Muscle of back (tissue), 11 donors: ENCODE results near the gene ACBD3. TPM values are rescaled to one million over a fixed set of nuclear protein-coding genes. Genes with fewer than 3 reads are reported as not detected.
A peak's percentile ranks its signal among the peaks of the same experiment; 100 is the strongest.

Experiments
- DNase-seq, 3 donors: peaks; one replicate each; pipeline versions ENCODE4 v3.0.0 to v3.0.0-alpha.2; 2013
- polyA plus RNA-seq, 10 donors: library from polyadenylated mRNA; unstranded; fragments of 120-200 nt; gene quantifications; one replicate each; pipeline ENCODE4 v1.2.1, GENCODE V29; 2013; ENCODE audit not compliant: insufficient read length in 10 of 10

The ACBD3 gene
- polyA plus RNA-seq, 10 donors, result 45.6 to 63.1 (median 51.4) TPM

DNA sequence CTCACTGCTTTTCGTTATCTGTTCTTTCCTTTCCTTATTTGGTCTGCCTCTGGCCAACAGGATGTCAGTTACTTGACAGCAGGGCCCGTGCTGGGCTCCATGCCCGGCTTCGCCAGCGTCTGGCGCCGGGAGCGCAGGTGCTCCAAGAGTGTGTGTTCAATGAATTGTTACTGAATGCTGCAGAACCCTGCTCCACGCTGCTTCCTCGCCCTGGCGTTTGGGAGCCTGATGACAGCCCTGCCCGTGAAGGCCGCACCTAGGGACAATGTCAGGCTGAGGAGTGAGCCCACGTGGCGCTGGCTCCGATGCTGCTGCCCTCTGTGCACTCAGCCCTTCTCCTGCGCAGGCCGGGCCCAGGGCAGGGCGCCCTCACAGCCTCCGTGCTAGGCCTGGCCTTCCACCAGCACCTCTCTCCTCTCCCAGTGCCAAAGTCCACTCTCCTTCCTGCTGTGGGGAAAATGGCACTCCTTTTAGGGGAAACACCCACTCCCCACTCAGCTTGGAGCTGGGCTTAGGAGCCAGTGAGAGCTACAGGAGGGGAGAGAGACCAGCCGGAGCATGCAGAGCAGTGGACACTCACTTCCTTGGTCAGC lies 51.4 kb downstream of the ACBD3 start:
- no peak for DNase-seq

DNA sequence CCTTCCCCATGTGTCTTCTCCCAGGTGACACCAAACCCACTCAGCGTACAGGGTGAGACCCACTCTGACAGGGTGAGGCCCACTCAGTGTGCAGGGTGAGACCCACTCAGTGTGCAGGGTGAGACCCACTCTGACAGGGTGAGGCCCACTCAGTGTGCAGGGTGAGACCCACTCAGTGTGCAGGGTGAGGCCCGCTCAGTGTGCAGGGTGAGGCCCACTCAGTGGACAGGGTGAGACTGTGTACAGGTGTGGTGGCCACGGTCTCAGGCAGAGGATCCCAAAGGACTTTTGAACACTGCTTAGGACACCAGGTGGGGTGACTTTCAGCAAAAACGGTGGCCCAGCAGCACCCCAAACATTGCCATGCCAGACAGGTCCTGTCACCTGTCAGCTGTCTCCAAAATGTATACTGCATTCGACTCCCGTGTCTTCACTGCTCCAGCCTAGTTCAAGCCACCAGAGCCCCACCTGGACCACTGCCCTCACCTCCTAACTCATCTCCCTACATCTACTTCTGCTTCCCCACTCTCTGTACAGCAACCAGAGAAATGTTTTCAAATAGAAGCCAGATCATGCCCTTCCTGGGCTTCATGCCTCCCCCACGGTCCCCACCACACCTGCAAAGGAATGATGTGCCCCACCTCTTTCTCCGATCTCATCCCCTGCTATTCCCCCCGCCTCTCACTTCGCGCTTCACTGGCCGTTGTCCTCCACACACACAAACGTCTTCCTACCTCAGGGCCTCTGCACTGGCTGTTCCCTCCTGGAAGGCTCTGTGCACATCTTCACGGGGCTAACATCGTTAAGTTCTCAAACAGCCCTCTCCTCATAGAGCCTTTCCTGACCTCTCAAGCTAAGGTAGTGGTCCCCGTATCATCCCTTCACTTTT lies 52.1 kb downstream of the ACBD3 start:
- no peak for DNase-seq

DNA sequence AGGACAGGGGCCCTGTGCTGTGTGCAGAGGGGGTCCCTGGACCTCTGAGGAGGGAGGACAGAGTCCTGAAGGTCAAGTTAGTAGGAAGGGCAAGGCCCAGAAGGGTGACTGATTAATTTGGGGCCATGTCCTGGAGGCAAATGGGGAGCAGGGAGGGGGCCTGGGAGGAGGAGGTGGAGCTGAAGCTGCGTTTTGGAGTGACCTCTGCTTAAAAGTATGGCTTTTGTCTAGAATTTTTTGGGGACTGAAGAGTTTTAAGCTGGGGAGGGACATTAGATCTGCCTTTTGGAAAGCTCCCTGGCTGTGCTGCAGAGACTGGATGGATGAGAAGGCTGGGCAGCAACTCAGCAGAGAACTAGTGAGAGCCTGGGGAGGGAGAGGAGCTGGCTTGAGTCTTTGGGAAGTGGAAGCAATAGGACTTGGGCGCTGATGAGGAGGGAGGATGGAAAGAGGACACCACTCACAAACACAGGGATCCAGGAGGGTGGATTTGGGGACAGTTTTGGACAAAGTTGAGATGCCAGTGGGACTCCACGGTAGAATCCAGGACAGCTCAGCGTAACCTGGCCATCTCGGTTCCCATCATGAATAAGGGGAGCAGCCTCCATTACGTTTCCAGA lies 52.9 kb downstream of the ACBD3 start:
- no peak for DNase-seq

DNA sequence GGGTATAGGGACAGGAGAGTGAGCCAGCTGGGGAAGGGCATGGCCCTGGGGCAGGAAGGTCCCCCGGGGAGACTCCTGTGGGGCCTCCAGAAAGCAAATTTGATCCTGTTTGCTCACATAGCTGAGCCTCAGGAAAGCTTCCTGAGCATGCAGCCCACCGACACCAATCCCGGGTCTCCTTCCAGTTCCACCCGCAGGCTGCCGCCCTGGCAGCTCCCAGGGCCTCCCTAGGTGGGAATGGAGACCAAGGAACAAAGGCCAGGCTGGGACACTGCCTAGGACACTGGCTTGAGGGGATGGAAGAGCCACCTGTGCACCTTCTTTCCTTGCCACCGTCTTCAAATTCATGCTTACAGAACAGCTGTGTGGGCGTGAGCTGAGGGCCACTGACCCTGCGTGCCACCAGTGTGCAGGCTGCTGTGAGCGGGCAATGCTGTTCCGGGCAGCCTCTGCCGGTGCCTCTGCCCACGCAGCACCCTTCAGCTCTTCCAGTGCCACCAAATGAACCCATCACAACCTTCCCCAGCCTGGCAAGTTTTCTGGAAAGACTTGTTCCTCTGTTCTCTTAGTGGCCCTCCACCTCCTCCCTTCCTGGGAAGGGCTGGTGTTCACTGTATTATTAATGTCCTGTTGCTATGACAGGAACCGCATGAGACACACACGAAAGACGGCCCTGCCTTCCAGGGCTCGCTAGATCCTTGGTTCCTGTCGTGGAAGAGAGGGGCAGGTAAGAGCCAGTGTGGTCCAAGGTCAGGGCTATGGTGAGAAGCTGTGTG lies 53.6 kb downstream of the ACBD3 start:
- DNase-seq, result no peak

DNA sequence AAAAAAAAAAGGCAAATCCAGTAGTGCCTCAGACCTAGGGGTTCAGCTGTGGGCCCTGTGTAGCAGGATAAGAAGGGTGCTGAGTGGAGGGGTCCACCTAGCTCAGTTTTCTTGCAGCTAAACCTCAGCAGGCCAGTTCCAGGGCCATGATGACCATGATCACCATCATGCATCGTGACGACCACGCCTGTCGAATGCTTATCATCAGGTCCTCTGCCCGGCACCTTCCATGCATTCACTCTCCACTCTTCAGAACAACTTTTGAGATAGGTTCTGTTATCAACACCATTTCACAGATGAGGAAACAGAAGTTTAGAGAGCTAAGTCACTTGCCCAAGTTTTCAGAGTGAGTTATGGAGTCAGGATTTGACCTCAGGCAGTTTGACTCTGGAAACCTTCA lies 54.9 kb downstream of the ACBD3 start:
- no peak for DNase-seq

DNA sequence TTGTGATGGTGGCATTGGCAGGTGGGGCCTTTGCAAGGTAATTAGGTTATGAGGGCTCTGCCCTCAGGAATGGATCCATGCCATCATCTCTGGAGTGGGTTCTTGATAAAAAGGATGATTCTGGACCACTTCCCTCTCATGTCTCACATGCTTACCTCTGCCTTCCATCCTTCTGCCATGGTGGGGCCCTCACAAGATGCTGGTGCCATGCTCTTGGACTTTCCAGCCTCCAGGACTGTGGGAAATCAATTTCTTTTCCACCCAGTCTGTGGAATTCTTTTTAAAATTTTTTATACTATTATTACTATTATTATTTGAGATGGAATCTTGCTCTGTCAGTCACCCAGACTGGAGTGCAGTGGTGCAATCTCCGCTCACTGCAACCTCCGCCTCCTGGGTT lies 57.3 kb downstream of the ACBD3 start:
- no peak for DNase-seq

DNA sequence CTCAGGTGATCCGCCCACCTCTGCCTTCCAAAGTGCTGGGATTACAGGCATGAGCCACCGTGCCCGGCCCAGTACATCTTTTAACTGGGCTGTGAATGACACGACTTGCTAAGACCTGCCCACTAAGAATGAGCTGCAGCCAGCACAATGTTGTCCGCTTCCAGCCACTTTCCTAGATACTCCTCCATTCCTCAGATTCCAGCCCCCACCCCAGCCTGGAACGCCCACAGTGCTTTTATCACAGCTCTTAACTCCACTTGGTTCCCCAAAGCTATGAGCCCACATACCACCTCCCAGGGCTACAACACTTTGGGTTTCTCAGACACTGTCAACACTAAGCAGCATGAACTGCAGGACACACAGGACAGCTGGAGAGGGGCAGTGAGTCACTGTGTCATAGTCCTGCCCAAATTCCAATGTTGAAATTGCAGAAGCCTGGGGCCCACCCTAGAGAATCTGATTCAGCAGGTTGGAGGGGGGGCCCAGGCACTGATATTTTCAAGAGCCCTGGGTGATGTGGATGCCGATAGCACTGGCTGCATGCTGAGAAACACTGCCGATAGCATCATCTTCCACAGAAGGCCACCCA lies 58.0 kb downstream of the ACBD3 start:
- DNase-seq, result peak in 1 of 3 donors; percentile 41

DNA sequence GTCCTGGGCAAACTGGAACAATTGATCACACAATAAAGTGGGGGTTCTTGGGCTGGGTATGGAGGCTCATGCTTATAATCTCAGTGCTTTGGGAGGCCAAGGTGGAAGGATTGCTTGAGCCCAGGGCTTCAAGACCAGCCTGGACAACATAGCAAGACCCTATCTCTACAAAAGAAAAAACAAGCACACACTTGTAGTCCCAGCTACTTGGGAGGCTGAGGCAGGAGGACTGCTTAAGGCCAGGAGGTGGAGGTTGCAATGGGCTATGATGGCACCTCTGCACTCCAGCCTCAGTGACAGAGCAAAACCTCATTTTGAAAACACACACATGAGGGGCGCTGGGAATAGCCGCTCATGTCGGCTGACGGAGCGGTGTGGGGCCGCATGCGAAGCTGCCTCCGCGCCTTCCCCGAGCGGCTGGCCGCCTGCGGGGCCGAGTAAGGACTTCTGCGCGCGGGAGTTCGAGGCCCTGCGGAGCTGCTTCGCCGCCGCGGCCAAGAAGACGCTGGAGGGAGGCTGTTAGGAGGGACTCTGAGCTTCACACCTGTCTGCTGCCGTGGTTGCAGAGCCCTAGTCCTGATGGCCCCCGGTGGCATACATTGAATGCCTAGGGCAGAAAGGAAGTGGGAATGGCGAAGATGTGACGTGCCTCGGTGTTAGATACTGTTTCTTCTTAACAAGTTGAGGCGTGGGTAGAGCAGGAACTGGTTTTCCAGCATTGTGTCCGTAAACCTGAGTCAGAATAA lies 59.5 kb downstream of the ACBD3 start:
- no peak for DNase-seq

DNA sequence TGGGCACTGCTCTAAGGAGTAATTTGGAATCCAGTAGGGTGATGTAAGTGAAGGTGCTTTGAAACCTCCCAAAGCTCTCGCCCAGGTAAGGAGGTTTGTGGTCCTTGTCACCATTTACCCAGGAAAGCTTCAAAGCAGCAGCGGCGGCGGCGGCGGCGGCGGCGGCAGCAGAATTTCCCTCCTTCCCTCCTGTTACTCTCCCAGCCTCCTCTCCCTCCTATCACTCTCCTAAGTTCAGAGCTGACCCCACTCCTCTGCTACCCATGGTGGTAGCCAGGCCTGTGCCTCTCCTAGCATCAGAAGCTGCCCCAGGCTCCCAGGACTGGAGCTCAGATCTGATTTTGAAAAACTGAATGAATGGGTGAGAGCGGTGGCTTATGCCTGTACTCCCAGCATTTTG lies 60.7 kb downstream of the ACBD3 start:
- DNase-seq, result no peak

DNA sequence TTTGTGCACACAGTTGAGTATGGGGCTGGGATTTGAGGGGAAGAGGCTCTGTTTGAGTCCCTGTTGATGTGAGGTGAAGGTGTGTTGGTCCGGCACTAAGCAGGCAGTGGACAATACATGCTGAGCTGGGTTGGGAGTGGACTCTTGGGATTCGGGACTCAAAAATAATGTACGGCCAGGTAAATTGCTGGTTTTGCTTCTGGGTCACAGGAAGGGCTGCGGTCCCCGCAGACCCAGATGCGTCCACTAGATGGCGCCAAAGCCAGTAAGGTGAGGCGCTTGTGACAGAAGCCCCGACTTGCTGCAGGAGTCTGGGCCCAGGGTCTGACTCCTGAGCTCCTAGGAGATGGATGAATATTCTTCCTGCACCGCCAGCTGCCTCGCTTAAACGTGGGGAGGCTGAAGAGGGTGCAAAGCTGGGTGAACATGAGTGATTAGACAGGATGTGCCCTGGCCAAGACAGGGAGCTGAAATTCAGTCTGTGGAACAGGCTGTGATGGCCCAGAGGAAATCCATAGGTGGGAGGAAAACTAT lies 61.4 kb downstream of the ACBD3 start:
- peak; percentile 65 to 92 (median 89) for DNase-seq

DNA sequence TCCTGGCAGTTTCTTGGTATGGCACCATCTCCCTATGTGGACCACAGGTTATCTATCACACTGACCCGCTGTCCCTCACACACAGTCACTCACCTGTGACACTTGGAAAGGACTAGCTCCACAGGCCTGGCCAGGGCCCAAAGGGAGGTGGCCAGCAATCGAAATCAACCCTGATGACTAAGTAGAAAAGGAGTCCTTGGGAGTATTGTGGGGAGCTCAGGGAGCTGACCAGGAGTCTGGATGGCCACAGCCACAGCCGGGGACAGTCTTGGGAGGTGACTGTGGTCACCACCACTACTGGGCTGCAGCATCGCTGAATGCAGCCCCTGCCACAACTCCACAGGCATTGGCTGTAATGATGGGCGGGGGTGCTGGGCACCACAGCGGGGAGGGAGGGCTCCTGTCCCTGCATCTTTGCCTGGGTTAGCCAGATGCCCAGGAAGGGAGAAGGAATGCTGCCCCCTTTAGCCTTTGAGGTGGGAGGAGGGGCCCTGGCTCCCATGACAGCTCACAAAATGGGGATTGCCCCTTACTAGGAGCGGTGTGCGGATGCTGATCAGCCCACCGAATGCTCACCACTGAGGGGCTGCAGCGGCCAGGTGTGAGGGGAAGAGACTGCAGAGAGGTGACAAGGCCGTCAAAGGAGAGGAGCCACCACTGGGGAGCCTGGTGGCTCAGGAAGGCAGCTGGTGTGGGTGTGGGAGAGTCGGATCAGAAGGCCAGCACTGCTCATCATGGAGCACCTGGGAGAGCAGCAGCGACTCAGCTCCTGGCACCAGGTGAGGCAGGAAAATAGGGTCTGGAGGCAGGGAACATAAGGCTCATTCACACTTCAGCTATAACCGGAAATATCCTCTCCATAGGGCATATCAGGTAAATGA lies 62.7 kb downstream of the ACBD3 start:
- no peak for DNase-seq

DNA sequence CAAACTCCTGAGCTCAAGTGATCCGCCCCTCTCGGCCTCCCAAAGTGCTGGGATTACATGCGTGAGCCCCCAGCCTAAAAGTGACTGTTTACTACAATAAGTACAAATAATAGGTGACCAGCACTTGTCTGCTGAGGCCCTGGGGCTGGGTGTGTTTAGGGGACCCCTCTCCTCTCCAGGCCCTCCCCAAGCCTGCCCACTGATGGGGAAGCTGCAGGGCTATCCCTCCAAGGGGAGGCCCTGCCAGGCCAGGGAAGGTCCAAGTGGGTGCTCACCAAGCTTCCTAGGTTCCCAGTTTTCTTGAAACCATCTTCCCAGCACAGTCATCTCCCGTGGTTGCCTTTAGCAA lies 63.4 kb downstream of the ACBD3 start:
- no peak for DNase-seq

DNA sequence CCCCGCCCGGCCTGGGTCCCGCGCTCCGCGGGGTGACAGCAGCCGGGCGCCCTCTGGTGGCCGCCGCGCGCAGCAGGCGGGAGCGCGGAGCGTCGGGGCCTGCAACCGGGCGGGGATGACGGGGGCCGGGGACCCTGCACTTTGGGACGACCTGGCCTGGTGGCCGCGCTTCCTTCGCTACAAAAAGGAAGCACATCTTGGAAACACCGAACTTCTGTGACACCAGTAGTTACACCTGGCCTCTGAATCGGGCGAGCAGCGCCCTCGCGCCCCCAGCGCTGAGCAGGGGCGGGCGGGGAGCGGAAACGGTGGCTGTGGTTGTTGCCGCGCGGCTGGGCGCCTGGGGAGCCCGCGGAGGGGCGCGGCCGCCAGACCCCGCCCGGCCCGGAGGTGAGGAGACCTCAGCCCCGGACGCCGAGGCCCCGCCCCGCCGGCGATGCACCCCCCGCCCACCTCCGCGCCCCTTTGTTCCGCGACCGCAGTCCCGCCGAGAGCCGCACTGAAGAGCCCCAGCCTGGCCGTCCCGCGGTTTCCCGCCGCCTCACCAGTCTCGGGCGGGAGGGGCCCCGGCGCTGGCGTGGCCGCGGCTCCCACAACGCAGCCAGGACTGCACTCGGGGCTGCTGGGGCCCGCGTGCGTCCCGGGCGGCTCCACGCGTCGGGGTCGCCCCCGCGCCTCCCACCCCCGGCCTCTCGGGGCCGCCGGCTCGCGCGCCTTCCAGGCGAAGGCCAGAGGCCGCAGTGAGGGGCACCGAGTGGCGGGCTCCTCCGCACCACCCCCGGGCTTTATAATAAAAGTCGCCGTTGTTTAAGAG lies 64.7 kb downstream of the ACBD3 start:
- peak; percentile 40 to 90 (median 83) for DNase-seq

DNA sequence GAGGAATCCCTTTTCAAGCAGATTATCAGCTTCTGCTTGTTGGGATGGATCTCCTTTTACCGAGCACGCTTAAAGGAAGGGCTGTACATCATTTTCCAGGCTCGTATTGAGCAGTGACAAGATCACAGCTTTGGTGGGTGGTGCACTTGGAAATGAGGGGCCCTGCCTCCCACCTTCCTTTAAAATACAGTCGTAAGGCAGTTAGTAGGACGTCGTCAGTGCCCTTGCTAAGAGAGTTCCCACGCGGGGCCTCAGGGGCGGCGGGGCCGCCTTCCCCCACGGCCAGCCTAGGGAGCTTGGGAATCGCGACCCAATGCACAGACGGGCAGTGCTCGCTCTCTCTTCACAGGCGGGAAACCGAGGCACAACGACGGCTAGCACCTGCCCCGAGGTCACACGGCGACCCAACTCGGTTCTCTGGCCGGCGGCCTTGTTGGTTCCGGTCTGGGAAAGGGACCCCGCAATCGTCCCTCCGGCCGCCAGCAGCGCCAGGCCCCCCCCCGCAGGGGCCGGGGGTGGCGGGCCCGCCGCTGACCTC lies 65.4 kb downstream of the ACBD3 start:
- DNase-seq, result no peak

DNA sequence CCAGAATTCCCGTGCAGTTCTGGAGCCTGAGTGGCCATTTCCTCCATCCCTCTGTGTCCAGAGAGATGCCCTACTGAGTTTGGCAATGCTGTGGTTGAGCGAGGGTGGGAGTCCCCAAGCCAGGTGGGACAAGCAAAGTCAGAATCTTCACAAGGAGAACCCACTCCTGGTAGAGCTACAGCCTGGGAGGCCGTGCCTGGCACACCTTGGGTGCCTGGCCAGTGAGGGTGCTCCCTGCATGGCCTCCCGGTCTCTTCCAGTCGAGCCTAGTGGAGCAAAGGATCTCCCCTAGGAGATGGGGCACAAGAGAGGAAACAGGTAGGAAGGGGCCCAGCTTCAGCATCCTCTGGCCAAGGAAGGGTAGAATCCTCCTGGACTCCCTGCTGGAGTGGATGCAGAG lies 66.1 kb downstream of the ACBD3 start:
- DNase-seq, result no peak

DNA sequence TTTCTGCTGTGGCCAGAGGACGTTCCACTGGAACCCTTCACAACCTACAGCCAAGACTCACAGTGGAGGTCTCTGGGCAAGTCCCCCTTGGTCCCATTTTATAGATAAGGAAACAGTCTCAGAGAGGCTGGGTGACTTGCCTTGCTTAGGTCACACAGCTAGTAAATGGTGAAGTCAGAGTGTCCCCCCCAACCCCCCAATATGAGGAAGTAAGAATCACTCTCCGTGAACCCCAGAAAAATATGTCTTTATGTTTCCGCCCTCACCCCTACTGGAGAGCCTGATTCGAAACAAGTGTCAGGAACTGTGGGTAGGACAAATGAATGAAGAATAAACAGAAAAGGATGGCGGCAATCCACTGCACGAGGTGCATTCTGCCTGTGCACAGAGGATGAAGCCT lies 67.4 kb downstream of the ACBD3 start:
- DNase-seq, result no peak

DNA sequence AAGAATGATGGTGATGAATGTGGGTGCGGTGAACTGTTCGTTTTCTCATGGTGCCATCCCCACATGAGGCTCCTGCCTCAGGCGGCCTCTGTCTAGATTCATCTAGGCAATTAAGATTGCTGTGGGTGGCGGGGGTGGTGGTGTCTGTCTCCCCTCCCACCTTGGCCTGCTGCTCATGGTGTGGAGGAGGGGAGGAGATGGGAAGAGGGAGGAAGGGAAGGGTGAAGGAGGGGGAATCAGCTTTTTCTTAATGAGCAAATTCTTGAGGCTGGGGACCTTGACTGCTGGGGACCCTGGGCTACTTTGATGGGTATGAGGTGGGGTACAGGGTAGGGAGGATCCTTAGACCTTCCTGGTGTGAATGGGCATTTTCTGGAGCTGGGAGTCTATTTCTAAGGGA lies 68.2 kb downstream of the ACBD3 start:
- no peak for DNase-seq

DNA sequence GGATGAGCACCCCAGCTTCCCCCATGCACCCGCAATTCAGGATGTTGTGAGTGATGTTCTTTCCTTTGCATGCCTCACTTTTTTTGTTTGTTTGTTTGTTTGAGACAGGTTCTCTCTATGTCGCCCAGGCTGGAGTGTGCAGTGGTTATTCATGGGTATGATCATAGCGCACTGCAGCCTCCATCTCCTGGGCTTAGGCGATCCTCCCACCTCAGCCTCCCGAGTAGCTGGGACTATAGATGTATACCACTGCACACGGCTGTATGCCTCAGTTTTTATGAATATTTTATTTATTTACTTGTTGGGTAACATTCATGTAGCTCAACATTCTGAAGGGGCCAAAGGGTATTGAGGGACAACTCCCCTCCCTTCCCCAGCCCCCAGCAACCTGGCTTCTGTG lies 69.2 kb downstream of the ACBD3 start:
- no peak for DNase-seq

DNA sequence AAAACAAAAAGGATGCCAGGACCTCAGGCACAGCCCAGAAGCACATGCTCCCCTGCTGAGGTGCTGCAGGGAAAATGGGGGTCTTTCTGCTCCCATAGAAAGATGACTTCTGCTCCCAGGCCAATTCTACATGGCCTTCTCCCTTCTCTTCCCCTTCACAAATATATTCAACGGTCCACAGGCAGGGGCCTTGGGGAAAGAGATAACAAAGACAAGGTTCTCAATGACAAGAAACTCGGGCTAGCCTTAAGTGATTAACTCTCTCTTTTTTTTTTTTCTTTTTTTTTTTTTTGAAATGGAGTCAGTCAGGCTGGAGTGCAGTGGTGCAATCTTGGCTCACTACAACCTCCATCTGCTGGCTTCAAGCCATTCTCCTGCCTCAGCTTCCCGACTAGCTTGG lies 69.9 kb downstream of the ACBD3 start:
- no peak for DNase-seq
